Left hindlimb (tissue), 1 donor: ENCODE data around the gene GDF7.

ENCODE experiments used
- DNase-seq: peaks from one replicate; pipeline ENCODE4 v3.0.0-alpha.2; 2018

GDF7 gene

DNA sequence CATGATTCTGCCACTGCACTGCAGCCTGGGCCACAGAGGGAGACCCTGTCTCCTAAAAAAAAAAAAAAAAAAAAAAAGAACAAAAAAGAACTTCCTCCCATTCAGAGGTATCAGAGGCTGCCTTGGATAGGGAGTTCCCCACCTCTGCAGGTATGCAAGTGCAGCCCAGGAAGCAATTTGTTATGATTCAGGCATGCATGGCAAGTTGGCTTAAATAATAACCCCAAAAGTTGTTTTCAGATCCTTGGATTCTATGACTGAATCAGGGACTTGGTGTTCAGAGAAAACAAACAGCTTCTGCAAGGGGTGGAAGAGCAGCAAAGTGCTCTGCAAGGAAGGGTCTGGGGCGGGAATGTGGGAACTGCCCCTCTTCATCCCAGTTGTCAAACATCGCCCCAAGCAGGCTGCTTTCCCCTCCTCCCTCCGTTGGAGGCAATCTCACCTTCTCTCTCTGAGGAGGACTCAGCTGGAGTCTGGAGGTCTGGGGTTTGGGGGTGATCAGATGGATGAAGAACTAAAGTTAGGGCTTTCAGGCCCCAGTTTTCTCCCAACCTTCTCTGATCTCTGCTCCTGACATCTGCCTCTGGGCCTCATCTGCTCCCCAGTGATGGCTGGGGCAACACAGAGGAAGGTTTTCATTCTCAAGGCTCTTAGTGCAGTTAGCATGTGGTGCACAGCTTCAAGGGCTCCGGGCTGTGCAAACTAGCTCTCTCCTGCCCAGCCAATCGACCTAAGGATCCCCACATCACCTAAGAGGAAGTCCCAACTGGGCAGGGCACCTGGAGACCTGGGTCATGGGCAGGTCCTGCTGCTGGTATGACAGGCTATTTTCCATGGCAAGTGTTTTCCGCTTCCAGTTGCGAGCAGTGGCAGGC lies 3.5 kb upstream of the GDF7 start:
- DNase-seq: peak; percentile 36

DNA sequence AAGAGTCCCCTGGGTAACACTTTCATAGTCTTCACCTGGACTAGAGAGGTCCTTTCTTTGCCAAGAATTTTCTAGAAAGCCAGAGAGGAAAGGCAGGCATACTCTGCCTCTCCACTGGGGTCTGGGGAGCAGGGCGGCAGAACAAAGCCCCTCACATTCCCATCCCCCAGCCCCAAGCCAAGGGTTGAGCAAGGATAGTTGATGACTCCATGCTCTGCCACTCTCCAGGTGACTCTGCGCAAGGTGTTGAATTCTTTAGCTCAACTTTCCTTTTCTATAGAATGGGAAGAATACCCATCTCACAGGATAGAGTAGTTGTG lies 2.9 kb upstream of the GDF7 start:
- no peak for DNase-seq

DNA sequence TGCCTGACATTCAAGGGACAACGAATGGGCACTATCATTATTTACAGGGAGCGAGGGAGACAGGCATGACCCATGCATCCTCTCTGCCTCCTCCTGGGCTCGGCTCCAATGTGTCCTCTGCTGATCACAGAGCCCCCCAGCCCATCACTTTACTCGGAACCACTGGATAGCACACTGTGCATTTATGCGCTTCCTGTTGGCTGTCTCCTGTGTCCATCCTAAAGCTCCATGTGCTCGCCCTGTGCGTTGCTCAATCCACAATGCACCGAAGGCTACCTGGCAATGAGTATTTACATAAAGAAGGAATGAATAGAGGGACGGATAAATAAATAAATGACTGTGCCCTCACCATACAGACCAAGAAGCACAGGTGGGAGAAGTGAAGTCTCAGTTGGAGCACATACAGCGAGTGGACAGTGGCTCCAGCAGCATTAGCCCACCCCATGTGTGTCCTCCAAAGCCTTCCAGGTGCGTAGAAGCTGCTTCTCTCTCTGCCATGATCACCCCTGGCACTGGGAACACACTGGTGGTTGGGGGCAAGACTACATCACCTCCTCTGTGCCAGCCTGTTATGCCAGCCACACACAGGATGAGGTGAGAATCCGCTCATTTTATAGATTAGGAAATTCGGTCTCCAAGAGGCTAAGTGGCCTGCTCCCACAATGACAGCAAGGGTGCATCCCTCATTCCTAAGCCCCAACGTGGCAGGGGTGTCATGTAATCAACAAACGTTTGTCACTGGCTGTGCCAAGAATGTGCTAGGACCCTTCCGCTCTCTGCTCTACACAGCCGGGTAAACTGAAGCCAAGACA lies 2.3 kb upstream of the GDF7 start:
- no peak for DNase-seq

DNA sequence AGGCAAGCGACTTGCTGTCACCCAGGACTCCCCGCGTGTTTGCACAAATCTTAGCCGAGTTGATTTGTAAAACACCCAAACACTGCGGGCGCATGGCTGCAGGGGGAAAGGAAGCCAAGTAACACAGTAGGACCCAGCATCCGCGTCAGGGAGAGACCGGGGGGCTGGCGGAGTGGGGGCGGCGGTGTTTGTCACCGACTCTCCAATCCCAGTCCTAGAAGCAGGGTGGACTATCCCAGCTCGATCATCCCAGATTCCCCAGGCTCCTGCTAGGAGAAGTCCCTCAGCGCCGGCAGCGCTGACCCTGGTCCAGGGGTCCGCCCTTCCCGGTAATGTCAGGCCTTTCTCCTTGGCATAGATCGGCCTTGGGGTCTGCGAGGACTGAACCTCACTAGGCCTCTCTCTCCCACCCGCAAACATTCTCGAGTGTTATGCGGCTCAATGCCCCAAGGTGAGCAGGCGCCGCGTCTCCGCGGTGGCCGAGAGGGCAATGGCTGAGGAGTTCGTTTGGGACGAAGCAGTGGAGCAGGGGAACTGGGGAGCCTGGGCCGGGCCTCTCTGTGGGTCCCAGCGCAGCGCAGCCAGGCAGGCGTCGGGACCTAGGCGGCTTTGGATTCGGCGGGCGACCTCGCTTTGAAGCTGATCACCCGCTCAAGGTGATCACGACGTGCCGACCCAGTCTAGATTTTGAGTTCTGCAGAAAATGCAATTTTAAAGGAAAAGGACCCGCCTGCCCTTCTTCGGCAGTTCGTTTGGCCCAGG lies 1.5 kb upstream of the GDF7 start:
- peak; percentile 26 for DNase-seq

- DNase-seq: no peak
Observed at GRCh38 chr2:20666005-20666303, 990 bp upstream of the GDF7 start.

GRCh38 chr2:20667151-20667530 lies 197 bp downstream of the GDF7 start:
- DNase-seq: no peak

DNA sequence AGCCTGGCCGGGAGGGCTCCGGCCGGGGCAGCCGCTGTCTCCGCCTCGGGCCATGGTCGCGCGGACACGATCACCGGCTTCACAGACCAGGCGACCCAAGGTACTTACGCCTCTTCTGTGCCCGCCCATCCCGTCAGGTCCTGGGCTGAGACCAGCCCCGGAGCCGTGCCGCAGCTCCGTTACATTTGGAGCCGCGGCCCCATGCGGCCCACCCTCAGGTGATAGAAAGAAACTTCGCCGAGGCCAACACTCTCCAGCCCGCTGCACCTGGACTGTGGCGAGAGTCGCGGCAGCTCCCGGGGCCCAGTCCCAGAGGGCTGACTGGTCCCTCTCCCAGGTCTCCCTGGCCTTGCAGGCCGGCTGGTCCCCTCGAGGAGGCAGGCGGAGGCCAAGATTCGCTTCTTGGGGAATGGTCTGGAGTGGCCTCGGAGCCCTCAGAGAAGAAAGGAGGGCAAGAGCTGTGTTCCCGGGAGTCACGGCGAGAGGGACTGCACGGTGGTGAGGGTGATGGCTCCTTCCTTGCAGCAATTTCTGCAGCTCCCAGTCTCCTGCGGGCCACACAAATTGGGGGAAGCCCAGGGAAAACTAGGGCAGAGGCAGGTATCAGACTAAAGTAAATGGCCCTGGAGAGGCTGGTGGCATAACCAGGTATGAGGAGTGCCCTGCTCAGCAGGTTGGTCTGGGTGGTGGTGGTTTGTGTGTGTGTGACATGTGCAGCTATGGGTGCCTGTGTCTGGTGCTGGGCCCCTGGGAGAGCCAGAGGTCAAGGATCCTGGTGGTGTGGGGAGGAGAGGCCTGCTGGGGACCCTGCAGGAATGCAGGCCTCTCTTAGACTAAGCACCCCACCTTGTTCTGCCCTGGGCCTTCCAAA lies 822 bp downstream of the GDF7 start:
- DNase-seq: no peak

- no peak for DNase-seq
Observed at GRCh38 chr2:20668451-20668850, 1.5 kb downstream of the GDF7 start.

DNA sequence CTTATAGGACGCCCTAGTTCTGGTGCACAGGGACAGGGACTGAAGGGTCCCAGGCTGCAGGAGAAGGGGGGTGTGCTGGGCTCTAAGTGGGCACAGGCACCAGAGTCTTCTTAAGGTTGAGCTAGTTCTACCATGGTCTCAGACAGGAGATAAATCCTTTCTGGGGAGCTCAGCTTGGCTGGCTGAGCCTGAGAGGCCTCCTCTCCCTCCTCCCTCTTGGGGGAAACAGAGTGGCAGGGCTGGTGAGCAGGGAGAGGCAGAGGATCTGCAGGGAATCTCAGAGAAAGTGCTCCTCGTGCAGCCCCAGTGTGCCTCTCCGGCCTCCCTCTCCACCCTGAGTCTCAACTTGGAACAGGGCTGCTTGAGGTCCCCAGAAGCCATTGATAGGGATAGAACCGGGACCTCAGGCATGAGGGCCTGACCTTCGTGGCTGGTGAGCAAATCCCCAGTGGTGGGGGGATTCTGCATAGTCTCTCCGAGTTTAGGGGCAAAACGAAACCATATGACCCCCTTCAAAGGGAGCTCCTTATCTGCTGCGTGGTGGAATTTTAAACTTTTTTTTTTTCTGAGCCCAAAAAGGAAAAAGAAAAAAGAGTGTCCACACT lies 2.0 kb downstream of the GDF7 start:
- DNase-seq: no peak

GRCh38 chr2:20669562-20670314 lies 2.8 kb downstream of the GDF7 start:
- peak; percentile 26 for DNase-seq

DNA sequence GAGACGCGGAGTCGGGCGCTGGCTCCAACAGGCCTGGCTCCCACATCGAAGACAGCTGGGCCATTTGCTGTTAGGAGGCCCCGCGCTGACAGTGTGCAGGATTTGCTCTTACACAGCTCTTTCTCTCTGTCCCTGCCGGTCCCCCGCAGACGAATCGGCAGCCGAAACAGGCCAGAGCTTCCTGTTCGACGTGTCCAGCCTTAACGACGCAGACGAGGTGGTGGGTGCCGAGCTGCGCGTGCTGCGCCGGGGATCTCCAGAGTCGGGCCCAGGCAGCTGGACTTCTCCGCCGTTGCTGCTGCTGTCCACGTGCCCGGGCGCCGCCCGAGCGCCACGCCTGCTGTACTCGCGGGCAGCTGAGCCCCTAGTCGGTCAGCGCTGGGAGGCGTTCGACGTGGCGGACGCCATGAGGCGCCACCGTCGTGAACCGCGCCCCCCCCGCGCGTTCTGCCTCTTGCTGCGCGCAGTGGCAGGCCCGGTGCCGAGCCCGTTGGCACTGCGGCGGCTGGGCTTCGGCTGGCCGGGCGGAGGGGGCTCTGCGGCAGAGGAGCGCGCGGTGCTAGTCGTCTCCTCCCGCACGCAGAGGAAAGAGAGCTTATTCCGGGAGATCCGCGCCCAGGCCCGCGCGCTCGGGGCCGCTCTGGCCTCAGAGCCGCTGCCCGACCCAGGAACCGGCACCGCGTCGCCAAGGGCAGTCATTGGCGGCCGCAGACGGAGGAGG lies 3.5 kb downstream of the GDF7 start:
- DNase-seq: peak; percentile 40

DNA sequence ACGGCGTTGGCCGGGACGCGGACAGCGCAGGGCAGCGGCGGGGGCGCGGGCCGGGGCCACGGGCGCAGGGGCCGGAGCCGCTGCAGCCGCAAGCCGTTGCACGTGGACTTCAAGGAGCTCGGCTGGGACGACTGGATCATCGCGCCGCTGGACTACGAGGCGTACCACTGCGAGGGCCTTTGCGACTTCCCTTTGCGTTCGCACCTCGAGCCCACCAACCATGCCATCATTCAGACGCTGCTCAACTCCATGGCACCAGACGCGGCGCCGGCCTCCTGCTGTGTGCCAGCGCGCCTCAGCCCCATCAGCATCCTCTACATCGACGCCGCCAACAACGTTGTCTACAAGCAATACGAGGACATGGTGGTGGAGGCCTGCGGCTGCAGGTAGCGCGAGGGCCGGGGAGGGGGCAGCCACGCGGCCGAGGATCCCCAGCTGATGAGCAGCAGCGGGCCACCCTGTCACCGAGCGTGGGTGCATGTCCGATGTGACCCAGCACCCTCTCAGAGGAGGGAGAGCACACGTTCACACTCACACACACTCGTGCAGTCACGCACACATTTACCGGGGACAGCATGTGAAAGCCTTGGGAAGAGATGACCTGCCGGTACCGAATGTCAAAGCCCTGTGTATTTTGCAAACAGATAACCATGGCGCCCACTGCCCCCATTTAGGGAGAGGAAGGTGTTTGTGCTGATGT lies 4.2 kb downstream of the GDF7 start:
- no peak for DNase-seq

- no peak for DNase-seq
Observed at GRCh38 chr2:20671736-20672080, 4.8 kb downstream of the GDF7 start.

DNA sequence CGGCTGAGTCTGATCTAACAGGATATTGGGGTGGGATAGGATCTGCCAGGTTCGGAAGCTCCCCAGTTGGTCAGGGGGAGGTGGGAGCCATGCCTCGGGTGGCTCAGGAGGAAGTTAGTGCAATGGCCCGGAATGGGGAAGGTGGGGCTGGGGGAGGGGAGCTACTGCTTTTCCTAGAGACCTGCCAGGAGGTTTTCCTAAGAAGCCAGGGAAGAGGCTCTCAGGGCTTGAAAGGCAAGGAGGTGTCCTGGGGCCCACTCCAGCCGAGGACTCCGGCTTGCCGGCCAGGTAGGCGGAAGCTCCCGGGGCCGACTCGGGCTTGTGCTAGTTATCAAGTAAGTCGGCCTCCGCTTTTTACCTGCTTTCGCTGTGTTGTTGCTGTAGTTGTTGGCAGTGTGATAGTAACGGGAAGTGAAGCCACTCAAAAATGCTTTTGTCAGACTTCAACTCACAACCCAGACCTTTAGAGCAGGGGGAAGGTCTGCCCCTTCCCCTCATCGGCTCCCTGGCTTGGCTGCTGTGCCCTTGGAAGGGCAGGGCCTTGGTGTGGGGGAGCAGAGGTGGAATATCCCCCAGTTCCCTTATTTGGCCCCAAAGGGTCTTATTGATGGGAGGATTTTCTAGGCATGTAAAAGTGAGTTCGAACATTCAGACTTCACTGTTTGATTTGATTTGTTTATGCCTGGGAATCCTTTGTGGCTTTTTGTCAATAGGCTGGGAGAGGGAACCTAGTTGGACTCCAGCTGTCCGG lies 5.4 kb downstream of the GDF7 start:
- DNase-seq: no peak

GRCh38 chr2:20673686-20674308 lies 6.9 kb downstream of the GDF7 start:
- DNase-seq: no peak

DNA sequence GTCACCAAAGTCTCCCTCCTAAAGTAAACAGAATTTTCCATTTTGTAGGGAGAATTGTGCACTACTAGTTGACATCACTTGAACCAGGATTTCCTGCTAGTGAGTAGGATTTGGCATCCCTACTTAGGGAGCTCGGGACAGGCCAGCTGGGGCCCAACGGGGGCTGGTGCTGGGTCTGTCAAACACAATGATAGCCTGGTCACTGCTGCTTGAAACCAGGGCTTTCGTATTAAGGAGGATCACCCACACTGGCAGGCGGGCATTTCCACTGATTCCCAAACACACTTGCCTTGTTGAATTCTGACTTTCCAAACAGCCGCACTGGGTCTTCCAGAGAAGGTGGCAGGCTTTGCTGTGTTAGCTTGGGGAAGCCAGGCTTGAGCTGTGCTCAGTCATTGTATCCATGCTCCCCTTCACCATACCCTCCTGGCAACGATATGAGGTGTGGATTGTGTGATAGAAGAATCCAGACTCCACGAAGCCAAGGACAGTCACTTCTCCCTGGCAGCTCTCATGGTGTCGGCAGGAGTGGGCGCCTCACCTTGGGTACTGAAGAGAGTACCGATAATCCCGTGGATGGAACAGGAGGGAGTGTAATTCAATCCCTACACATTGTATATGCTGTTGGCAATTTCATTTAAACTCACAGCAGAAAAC lies 7.5 kb downstream of the GDF7 start:
- DNase-seq: no peak

DNA sequence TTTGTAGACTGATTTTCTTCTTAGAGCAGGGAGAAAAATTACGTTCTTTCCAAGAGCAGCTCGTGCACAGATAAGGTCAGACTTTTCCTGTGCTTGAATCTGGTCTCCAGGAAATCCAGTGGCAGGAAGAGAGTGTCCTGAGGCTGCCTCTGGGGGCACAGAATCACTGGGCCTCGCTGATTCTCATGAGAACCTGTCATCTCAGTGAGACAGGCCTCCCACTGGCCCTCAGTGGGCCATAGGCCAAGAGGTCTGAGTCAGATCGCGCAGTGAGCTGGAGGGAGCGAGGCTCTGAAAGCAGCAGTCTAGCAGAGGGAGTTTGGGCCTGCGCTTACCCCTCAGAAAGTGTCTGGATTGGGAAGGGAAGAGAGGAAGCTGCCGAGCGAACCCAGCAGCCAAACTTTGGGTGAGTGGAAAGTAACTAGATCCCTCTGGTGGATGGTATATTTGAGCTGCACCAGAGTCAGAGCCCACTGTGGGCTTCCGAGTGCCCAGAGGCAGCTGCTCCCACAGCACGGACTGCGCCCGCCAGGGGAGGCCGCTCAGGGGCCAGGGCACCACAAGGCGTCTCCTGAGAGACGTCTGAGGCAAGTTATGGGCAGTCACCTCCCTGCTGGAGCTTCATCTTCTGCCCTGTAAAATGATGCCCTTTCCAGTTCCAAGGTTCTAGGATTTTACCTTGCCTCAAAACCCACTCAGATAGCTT lies 8.2 kb downstream of the GDF7 start:
- no peak for DNase-seq
